Stimulated activated CD4-positive, alpha-beta T cell treated with anti-CD3 and anti-CD28 coated beads, TNF-alpha, amount 100 ng/mL, for 24 hours (primary cell): Measurements from ENCODE around the gene MED10.
A peak's percentile ranks its signal among the peaks of the same experiment; 100 is the strongest.

Experiments used
- DNase-seq, 3 experiments: peaks; one replicate each; pipeline ENCODE4 v3.0.0-alpha.2; 2020; ENCODE audit warnings: low read depth in 3 of 3

MED10 gene

GRCh38 chr5:6348476-6349000, 29.8 kb downstream of the MED10 start:
- no peak for DNase-seq

GRCh38 chr5:6347673-6348072, 30.7 kb downstream of the MED10 start:
- DNase-seq, result no peak

DNA sequence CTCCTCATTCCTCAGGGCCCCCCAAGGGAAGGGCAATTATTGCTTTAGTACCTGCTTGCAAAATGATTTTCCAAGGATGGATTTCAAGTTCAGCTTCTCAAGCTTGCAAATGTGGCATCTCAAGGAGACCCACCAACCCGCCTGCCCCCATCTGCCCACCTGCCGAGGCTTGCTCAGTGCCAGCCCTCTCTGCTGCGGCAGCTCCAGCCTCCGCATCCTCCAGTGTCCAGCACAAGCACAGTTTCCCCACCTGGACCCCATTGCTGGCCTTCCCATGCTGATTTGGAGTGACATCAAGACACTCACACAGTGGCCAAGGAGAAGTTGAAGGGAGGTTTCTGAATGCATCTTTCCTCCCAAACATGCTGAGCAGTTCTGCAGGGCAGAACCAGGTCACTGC, 31.2 kb downstream of the MED10 start:
- no peak for DNase-seq

GRCh38 chr5:6344593-6344989, 33.8 kb downstream of the MED10 start:
- no peak for DNase-seq

- no peak for DNase-seq
These were observed 34.3 kb downstream of the MED10 start for GRCh38 chr5:6343951-6344592.

DNA sequence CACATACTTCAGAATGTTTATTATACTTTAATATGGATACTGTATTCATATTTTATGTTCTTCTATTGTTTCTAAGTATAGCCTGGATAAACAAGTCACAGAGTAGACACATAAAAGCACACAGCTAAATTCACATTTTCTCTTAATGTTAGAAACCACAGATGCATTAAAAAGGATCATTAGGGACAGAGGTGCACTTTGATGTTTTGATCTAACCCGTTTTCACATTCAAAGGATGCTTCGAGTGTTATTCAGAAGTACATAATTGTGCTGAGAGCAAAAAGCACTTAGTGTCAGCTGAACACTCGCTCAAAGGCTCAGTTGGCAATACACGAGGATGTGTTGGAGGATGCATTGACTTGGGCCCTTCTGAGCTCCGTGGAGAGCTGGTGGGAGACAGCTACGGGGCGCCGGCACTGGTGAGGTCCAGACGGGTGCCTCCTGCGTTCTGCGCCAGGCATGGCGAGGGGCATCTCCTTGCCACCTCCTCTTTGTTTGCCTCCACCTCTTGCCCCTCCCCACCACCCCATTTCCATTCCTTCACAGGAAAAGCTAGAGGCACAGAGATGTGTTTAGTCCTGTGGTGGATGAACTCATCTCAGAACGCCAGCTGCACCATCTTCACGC, 35.5 kb downstream of the MED10 start:
- no peak for DNase-seq

DNA sequence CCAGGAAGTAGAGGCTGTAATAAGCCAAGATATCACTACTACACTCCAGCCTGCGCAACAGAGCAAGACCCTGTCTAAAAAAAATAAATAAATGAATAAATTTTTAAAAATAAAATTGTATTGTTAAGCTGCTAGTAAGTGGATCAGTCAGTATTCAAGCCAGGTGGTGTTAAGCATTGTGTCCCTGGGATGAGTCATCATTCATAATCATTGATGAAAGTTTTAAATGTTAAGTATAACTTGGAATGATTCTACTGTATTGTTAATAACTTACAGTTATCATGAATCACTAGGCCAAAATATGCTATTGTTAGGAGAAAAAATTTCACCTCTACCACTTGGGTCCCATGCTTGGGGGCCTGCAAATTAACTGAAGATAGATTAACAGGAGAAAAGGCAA, 38.2 kb downstream of the MED10 start:
- DNase-seq, result no peak

DNA sequence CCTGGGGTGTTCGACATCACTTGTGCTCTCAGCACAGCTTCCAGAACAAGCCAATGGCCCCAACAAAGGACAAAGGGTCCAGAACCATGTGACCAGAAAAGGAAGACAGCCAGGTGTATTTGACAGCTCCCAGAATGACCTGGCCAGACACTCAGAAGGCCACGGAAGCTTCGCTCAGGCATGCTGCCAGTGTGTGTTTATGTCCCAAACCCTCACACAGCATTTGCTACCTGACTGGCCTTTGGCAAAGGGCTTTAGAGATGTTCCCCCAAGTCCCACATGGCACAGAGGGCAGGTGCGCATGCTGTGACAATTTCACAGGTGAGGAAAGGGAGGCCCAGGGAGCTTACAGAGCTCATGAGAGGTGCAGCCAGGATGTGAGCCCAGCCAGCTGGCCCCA, 39.5 kb downstream of the MED10 start:
- no peak for DNase-seq

- no peak for DNase-seq
These were observed 40.2 kb downstream of the MED10 start for GRCh38 chr5:6338135-6338534.

DNA sequence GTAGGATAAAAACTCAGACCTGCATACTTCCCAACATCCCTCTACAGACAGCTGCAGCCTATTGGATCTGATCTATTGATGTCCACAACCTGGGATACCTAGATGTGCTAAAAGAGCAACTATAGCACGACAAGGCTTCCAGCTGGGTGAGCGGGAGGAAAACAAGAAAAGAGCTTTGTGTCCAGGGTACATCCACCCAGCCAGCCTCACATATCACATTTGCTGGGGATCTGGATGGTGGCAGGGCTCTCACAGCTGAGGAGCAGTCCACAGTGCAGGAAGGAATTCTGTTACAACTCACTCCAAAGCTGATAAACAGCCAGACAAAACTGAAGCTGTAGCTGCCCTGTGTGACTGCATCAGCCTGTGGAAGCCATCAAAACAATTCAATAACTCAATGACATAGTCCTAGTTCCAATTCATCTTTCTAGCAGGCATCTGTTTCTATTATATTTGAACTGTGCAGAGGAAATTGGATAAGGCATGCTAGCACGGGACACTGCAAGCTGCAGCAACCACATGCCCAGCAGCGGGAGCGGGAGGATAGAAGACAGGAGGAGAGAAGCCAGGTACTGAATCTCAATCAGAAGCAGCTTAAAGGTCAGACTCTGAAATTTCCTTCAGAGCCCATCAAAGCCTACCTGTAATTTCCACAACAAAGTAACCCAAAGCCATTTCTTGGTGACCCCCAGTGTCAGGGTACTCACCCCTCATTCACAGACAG, 45.0 kb downstream of the MED10 start:
- no peak for DNase-seq

DNA sequence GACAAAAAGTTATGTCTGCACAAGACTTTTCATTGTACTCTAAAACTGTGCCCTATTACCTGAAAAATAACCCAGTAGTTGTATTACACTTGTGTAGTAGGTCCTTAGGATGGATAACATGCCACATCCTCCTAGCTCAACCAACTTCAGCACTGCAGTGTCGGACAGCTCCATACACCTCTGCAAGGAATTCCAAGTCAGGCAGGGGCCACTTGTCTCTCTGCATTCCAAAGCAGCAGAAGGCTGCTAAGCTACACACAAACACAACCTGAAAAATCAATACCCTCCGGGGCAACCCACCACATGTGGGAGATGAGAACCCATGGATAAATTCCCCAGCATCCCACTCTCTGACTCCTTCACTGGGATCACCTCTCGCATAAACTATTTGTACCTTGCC, 50.2 kb downstream of the MED10 start:
- peak in 1 of 3 experiments; percentile 2 for DNase-seq

- DNase-seq, result no peak
These were observed 51.6 kb downstream of the MED10 start for GRCh38 chr5:6326776-6327175.

- no peak for DNase-seq
These were observed 56.1 kb downstream of the MED10 start for GRCh38 chr5:6322163-6322713.
